ENCODE measurements around the gene CPNE9. TPM values are rescaled to one million over a fixed set of nuclear protein-coding genes. Genes with fewer than 3 reads are reported as not detected.

The CPNE9 gene
- total and polyA plus RNA-seq, 2 experiments from 2014 or later: 7.0 to 8.8 TPM

DNA sequence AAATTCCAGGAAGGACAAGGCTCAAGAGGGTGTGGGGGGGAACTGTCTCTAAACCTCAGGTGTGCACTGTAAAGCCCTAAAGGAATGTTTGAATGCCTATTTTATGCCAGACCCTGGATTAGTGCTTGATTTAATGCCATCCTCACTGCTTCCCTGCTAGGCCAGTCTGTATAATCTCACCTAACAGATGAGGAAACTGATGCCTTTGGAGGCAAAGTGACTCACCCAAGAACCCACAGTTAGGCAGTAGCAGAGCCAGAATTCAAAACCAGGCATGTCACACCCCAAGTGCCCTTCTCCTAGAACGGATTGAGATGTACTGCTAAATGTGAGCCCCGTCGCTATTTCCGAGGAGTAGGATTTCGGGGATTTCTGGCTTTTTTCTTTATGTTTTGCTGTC is 58.3 kb downstream of the CPNE9 start:
- H2AFZ ChIP-seq: no peak overlapping the region
- H3K27ac ChIP-seq (ENCODE audit: low read depth): no peak overlapping the region
- H3K4me2 ChIP-seq: no peak overlapping the region
- H3K9me3 Mint-ChIP-seq: no peaks in the 10 kb centered on the region
- DNase-seq (ENCODE audit: low spot score) (no peak), ATAC-seq (no peak)
- no peaks in the 10 kb centered on the region for H3K9me2 ChIP-seq (ENCODE audit: insufficient read depth)
- no peaks in the 10 kb centered on the region; the same call in 1 of the 2 replicates for H4K20me1 ChIP-seq (replicated peaks; ENCODE audit: insufficient read depth)
- no peaks in the 10 kb centered on the region for H3K4me1 ChIP-seq (ENCODE audit: insufficient read depth)
- no peaks in the 10 kb centered on the region for H3K79me2 ChIP-seq (replicated peaks; ENCODE audit: insufficient read depth)
- TF ChIP-seq, protein P1, sequence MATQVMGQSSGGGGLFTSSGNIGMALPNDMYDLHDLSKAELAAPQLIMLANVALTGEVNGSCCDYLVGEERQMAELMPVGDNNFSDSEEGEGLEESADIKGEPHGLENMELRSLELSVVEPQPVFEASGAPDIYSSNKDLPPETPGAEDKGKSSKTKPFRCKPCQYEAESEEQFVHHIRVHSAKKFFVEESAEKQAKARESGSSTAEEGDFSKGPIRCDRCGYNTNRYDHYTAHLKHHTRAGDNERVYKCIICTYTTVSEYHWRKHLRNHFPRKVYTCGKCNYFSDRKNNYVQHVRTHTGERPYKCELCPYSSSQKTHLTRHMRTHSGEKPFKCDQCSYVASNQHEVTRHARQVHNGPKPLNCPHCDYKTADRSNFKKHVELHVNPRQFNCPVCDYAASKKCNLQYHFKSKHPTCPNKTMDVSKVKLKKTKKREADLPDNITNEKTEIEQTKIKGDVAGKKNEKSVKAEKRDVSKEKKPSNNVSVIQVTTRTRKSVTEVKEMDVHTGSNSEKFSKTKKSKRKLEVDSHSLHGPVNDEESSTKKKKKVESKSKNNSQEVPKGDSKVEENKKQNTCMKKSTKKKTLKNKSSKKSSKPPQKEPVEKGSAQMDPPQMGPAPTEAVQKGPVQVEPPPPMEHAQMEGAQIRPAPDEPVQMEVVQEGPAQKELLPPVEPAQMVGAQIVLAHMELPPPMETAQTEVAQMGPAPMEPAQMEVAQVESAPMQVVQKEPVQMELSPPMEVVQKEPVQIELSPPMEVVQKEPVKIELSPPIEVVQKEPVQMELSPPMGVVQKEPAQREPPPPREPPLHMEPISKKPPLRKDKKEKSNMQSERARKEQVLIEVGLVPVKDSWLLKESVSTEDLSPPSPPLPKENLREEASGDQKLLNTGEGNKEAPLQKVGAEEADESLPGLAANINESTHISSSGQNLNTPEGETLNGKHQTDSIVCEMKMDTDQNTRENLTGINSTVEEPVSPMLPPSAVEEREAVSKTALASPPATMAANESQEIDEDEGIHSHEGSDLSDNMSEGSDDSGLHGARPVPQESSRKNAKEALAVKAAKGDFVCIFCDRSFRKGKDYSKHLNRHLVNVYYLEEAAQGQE (IDR thresholded peaks at IDR 0.05; ENCODE audit: unreplicated experiment): no peak
- TF ChIP-seq EZH2phosphoT487 (IDR thresholded peaks at IDR 0.05; ENCODE audit: unreplicated experiment) (no peak), JUNB (IDR thresholded peaks at IDR 0.05; ENCODE audit: unreplicated experiment) (no peak), NANOG (IDR thresholded peaks at IDR 0.05; ENCODE audit: borderline replicate concordance) (no peak), ZNF114 (CRISPR knock-in tag; IDR thresholded peaks at IDR 0.05) (no peak), POLR2AphosphoS5 (IDR thresholded peaks at IDR 0.05; ENCODE audit: low read depth) (no peak), STAT1 (IDR thresholded peaks at IDR 0.05; ENCODE audit: unreplicated experiment) (no peak), EZH2 (IDR thresholded peaks at IDR 0.05; ENCODE audit: low read depth, unreplicated experiment) (no peak), ZNF331 (CRISPR knock-in tag; IDR thresholded peaks at IDR 0.05; ENCODE audit: low read depth) (no peak), CREB1 (CRISPR knock-in tag; IDR thresholded peaks at IDR 0.05; ENCODE audit: low read depth) (no peak)
- TF ChIP-seq, protein P2, sequence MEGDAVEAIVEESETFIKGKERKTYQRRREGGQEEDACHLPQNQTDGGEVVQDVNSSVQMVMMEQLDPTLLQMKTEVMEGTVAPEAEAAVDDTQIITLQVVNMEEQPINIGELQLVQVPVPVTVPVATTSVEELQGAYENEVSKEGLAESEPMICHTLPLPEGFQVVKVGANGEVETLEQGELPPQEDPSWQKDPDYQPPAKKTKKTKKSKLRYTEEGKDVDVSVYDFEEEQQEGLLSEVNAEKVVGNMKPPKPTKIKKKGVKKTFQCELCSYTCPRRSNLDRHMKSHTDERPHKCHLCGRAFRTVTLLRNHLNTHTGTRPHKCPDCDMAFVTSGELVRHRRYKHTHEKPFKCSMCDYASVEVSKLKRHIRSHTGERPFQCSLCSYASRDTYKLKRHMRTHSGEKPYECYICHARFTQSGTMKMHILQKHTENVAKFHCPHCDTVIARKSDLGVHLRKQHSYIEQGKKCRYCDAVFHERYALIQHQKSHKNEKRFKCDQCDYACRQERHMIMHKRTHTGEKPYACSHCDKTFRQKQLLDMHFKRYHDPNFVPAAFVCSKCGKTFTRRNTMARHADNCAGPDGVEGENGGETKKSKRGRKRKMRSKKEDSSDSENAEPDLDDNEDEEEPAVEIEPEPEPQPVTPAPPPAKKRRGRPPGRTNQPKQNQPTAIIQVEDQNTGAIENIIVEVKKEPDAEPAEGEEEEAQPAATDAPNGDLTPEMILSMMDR (conservative IDR thresholded peaks at IDR 0.05; ENCODE audit: low read depth in 2 of 2): no peak
- TF ChIP-seq, protein P3, sequence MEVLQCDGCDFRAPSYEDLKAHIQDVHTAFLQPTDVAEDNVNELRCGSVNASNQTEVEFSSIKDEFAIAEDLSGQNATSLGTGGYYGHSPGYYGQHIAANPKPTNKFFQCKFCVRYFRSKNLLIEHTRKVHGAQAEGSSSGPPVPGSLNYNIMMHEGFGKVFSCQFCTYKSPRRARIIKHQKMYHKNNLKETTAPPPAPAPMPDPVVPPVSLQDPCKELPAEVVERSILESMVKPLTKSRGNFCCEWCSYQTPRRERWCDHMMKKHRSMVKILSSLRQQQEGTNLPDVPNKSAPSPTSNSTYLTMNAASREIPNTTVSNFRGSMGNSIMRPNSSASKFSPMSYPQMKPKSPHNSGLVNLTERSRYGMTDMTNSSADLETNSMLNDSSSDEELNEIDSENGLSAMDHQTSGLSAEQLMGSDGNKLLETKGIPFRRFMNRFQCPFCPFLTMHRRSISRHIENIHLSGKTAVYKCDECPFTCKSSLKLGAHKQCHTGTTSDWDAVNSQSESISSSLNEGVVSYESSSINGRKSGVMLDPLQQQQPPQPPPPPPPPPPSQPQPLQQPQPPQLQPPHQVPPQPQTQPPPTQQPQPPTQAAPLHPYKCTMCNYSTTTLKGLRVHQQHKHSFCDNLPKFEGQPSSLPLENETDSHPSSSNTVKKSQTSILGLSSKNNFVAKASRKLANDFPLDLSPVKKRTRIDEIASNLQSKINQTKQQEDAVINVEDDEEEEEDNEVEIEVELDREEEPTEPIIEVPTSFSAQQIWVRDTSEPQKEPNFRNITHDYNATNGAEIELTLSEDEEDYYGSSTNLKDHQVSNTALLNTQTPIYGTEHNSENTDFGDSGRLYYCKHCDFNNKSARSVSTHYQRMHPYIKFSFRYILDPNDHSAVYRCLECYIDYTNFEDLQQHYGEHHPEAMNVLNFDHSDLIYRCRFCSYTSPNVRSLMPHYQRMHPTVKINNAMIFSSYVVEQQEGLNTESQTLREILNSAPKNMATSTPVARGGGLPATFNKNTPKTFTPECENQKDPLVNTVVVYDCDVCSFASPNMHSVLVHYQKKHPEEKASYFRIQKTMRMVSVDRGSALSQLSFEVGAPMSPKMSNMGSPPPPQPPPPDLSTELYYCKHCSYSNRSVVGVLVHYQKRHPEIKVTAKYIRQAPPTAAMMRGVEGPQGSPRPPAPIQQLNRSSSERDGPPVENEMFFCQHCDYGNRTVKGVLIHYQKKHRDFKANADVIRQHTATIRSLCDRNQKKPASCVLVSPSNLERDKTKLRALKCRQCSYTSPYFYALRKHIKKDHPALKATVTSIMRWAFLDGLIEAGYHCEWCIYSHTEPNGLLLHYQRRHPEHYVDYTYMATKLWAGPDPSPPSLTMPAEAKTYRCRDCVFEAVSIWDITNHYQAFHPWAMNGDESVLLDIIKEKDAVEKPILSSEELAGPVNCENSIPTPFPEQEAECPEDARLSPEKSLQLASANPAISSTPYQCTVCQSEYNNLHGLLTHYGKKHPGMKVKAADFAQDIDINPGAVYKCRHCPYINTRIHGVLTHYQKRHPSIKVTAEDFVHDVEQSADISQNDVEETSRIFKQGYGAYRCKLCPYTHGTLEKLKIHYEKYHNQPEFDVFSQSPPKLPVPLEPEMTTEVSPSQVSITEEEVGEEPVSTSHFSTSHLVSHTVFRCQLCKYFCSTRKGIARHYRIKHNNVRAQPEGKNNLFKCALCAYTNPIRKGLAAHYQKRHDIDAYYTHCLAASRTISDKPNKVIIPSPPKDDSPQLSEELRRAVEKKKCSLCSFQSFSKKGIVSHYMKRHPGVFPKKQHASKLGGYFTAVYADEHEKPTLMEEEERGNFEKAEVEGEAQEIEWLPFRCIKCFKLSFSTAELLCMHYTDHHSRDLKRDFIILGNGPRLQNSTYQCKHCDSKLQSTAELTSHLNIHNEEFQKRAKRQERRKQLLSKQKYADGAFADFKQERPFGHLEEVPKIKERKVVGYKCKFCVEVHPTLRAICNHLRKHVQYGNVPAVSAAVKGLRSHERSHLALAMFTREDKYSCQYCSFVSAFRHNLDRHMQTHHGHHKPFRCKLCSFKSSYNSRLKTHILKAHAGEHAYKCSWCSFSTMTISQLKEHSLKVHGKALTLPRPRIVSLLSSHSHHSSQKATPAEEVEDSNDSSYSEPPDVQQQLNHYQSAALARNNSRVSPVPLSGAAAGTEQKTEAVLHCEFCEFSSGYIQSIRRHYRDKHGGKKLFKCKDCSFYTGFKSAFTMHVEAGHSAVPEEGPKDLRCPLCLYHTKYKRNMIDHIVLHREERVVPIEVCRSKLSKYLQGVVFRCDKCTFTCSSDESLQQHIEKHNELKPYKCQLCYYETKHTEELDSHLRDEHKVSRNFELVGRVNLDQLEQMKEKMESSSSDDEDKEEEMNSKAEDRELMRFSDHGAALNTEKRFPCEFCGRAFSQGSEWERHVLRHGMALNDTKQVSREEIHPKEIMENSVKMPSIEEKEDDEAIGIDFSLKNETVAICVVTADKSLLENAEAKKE (CRISPR knock-in tag; IDR thresholded peaks at IDR 0.05): no peak
- TF ChIP-seq, protein P4, sequence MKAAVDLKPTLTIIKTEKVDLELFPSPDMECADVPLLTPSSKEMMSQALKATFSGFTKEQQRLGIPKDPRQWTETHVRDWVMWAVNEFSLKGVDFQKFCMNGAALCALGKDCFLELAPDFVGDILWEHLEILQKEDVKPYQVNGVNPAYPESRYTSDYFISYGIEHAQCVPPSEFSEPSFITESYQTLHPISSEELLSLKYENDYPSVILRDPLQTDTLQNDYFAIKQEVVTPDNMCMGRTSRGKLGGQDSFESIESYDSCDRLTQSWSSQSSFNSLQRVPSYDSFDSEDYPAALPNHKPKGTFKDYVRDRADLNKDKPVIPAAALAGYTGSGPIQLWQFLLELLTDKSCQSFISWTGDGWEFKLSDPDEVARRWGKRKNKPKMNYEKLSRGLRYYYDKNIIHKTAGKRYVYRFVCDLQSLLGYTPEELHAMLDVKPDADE (IDR thresholded peaks at IDR 0.05): no peak
- H3K4me3 ChIP-seq: no peak overlapping the region
- peaks cover 16% of the 10 kb centered on the region for H3K27me3 Mint-ChIP-seq (ENCODE audit: insufficient read depth, low read depth, poor library complexity)
- no peak overlapping the region for H3K4me3 Mint-ChIP-seq
- H3K36me3 ChIP-seq (ENCODE audit: insufficient read depth): no peaks in the 10 kb centered on the region; the same call in 1 of the 2 replicates
- no peak overlapping the region for H3K27ac Mint-ChIP-seq
- no peaks in the 10 kb centered on the region for H3F3A ChIP-seq (replicated peaks; ENCODE audit: low read depth)
- H3K4me1 Mint-ChIP-seq: peaks cover 10% of the 10 kb centered on the region; the same call in 1 of the 3 replicates
- H3K27me3 ChIP-seq (ENCODE audit: insufficient read depth): peaks cover 5% of the 10 kb centered on the region; the same call in 1 of the 2 replicates
- peaks cover 23% of the 10 kb centered on the region for H3K36me3 Mint-ChIP-seq (ENCODE audit: low read depth)
